Gastrocnemius medialis (tissue), 4 donors: ENCODE data around the gene MTCH2.

Source experiments
- CTCF ChIP-seq, 5 experiments: fragments of 450-650 bp in 3 of 5; fragments of 200-600 bp in 2 of 5; sonication (generic) in 2 of 5; IDR thresholded peaks in 4 of 5; conservative IDR thresholded peaks in 1 of 5; 1 replicate in 4 of 5; 2 replicates in 1 of 5; pipeline ENCODE4 v1.5.1; 2016 to 2019; ENCODE audit warnings: antibody characterized with exemption in 5 of 5, mild to moderate bottlenecking in 3 of 5, moderate library complexity in 3 of 5
- POLR2A ChIP-seq, 2 donors: fragments of 450-650 bp; IDR thresholded peaks; one replicate each; pipeline ENCODE4 v1.6.1; 2017; ENCODE audit warnings: antibody characterized with exemption in 2 of 2, mild to moderate bottlenecking in 2 of 2, moderate library complexity in 2 of 2

DNA sequence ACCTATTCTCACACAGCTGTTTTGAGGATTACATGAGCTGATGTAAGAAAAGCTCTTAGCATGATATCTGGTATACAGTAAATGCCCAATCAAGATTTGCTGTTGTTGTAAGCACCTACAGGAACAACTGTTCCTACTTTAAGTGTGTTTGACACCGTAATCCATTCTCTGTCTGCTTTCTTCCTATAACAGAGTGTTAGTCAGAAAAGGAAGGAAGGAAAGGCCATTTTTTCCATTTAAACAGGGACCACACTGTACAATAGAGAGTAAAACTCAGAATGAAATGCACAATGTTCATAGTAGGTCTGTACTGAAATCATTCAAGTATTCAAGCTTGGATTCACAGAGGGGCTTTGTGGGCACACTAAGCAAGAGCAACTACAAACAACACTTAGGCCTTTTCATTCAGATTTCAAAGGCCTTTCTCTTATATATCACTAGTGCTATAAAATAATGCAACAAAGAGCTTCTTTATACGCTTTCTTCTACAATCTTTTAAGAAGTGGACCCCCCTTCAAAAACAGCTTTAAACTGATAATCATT is 21.5 kb downstream of the MTCH2 start:
- no peak for TF ChIP-seq CTCF (IDR thresholded peaks at IDR 0.05 in 4 of 5, conservative IDR thresholded peaks at IDR 0.05 in 1 of 5)
- TF ChIP-seq POLR2A (IDR thresholded peaks at IDR 0.05) = no peak
